GM19372 (cell line): ENCODE results near the gene SH3TC2.

ENCODE experiments used
- ATAC-seq: cut with Tn5 transposase; IDR thresholded peaks from one replicate; pipeline ENCODE4 v1.9.1; 2021; ENCODE audit warnings: mild to moderate bottlenecking, low read depth, moderate library complexity; ENCODE audit not compliant: unreplicated experiment

The SH3TC2 gene

DNA sequence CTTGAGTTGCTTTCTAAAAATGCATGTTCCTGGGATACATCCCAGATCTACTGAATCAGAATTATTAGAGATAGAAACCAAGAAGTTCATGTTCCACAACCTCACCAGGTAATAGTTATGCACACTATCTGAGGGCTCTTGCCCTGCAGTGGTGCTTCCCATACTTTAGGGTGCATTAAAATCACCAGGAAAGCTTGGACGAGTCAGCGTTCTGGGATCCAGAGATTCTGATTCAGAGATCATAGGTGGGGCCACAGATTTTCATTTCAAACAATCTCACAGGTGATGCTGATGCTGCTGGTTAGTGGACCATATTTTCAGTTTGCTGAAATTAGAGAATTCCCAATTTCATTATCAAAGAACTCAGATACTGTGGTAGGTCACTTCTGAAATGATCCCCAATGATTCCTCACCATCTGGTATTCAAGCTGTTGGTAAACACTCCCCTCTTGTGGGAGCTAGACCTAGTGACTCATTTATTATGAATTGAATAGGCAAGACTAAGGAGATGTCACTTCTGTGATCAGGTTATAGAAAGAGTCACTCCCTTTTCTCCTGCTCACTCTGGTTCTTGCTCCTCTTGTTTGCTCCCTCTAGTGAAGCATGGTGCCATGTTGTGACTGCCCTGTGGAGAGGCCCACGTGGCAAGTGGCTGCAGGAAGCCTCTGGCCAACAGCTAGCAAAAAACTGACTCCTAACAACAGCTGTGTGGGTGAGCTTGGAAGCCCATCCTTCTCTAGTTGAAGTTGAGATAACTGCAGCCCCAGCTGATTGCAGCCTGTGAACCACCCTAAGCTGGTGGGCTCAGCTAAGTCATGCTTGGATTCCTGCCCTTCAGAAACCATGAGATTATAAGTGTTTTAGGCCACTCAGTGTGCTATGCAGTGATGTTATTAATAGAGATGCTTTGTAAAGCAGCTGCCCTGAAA is 59.8 kb downstream of the SH3TC2 start:
- no peak for ATAC-seq

DNA sequence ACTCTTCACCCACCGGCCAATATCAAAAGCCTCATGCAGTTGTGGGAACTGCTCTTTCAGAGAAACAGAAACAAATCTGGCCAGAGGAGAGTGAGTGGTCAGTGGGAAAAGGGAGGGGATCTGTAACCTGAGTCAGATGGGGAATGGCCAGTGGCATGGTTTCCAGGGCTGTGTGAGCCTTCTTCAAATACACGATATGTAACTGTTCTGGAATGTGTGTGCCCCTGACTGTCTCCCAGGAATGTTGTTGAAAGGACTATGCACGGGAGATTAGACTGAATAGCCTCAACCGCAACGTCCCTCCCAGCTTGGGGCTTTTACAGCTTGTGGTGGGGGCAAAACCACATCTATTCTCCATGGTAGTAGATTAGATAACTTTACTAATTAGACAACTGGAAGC is 60.8 kb downstream of the SH3TC2 start:
- no peak for ATAC-seq

DNA sequence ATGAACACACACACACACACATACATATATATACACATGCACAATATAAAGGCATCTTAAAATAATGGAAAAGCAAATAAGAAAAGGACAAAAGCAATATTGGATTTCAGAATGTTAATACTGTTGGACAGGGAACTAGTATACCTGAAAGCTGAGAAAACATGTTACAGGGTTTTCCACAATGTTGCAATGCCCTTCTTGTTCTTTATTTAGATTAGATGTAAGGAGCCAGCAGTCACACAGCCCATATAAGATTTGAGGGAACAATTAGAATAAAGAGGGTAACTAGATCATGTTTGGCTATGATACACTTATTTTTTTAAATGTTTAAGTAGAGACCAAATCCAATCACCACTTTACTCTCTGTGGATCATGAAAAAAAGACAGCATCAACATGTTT is 61.7 kb downstream of the SH3TC2 start:
- no peak for ATAC-seq

DNA sequence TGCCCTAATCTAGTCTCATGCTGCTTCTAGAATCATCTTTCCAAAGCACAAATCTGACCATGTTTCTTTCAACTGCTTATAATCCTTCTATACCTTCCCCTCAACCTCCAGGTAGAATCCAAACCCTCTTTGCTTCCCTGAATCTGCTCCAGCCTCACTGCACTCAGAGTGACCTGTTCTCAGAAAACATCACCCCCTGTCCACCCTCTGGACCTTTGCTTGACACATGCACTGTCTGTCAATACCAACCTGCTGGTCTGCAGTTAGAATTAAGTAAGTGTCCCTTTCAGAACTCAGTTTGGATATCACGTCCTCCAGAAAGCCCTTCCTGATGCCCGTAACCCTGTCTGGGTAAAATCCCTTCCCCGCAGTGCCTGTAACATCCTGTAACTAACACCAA is 63.1 kb downstream of the SH3TC2 start:
- no peak for ATAC-seq

DNA sequence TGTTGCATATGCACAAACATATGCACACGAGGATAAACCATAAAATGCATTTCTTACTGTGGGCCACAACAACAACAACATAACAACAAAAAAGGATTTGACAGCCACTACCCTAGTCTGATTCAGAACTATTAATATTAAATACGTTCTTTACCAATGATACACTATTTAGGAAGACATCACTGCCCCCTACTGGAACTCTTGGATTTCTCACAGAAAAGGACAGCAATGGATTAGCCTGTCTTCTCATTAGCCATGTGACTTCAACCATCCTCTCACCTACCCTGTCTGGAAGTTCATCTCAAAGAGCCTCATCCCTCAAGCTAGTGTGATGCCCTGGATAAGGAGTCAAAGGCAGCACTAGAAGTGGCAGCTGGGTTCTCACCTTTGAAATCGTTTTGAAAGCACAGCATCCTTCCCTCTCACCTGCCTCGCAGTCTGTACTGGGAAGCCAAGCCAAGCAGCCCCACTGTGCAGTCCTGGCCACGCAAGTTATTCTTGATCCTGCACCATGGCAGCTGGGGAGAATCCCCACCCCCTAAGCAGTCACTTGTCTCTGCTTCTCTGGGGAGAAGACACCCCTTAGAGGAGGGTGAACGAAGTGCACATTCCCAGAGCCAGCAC is 64.6 kb downstream of the SH3TC2 start:
- no peak for ATAC-seq

DNA sequence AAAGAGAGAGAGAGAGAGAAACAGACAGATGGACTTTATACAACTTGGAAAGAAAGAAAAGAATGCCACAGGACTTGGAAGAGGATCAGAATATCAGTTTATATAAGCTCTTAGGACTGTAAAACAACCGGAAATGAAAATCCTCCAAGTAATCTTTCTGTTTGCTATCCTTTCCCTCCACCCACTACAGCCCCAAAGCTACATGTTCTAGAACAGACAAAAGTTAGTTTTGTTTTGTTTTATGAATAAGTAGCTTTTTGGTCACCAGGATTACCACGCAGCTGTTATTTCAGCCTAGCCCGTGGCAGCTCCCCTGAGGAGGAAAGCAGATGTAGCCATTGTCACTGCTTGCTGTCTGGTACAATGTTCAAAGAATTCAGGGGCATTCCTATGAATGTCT is 66.6 kb downstream of the SH3TC2 start:
- ATAC-seq: no peak

DNA sequence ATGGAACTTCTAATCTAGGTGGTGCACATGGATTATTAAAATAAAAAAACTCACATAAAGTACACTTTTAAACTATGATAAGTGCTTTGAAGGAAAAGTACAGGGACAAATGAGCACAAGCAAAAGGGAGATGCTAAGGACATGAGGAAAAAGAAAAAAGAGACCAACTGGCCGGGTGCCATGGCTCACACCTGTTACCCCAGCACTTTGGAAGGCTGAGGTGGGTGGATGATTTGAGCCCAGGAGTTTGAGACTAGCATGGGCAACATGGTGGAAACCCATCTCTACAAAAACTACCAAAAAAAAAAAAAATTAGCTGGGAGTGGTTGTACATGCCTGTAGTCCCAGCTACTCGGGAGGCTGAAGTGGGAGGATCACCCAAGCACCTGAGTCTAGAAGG is 67.1 kb downstream of the SH3TC2 start:
- no peak for ATAC-seq

DNA sequence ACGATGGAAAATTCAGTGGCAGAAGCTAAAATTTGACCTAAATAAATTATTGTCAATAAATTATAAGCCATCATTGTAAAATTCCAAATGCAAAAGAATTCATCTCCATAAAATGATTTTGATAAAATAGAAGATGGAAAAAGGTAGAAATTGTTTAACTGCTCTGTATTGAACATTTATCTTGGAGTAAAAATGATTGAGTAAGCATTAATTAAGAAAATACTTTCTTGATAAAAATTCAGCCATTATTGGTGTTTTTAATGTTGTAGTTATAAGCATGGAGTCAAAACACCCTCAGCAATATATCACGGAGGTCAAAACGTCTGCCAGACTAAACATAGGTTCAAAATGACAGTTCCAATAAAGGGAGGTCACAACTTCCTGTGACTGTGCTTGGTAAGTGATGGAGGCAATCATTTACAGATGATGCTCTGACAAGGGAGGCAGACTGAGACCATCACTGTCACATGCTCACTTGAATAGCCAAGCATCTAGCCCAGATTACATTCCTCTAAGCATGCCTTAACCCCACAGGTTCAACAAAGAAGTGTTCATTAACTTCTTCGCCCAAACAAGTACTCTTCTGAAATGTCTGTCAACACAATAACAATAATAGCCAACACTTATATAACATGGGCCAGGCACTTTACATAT is 69.5 kb downstream of the SH3TC2 start:
- ATAC-seq: no peak

DNA sequence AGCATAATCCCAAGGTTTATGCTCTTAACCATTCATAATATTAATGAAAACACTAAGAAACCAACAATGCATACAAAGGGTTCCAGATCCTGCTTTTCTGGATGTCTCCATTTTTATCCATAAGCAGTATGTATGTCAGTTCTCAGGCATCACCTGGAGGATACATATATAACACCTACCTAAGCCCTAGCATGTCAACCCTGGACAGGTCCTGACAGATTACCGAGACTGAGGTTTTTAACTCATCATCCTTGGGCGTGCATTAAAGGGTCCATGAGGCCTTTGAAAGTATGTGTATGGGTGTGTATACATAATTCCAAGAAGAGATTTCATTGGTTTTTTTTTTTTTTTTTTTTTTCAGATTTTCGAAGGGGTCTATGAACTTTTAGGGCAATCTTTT is 70.6 kb downstream of the SH3TC2 start:
- ATAC-seq: no peak

DNA sequence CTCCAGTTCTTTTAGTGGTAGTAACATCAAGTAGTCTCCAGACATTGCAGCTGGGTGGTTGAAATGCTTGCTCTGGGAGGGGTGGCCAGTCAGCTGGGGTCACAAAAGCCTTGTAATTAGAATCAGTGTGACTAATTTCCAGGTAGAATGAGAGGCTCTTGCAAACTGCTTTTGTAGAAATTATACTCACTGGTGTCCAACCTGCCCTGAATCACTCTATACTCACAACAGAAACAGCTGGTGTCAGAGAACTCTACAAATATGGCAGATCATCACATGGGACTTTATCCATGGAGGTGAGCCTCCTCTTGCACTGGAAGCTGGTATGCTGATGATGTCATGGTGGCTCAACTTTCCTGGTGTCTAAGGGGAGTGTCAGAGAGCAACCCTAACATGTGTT is 71.3 kb downstream of the SH3TC2 start:
- ATAC-seq: no peak

DNA sequence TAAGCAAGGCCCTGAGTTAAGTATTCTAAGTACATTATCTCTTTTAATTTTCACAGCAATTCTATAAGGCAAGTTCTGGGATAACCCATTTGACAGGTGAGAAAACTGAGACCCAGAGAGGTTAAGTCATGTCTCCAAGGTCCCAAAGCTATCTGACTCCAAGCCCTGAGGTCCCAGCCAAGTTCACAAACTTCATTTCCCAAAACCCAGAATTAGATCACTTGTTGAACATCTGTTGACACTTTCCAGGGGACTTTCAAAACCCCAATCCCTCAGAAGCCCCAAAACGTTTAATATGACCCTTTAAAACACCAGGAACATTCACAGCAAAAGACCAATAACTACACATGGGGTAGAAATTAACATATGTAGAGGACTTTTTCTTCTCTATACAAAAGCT is 72.0 kb downstream of the SH3TC2 start:
- no peak for ATAC-seq

DNA sequence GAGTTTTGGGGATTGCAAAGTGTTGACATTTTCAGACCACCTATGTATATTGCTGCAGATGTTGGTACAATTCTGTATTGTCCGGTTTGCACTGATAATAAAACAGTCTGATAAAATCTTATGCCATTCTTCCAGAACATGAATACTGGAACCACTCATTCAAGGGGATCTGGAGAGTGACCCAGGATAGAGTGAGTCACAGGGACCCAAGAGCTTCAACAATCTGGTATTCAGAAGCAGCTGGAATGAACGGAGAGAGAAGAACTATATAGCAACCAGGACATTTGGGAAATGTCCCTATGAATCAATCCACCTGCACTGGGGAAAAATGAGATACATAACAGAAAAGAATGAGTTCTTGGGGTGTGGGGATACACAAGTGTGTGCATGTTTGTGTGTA is 73.3 kb downstream of the SH3TC2 start:
- no peak for ATAC-seq

DNA sequence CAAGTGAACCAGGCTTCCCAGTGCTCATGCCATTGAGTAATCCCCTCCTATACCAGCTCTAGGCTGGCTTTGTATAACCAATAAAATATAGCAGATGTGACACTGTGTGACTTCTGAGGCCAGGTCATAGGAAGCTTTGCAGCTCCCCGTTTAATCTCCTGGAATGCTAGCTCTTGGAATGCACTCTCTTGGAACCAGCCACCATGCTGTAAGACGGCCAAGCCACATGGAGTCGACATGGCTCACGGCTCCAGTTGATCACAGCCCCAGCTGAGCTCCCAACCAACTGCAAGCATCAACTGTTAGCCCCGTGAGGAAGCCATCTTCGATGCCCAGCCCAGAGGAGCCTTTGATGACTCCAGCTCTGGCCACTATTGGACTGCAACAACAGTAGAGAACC is 74.5 kb downstream of the SH3TC2 start:
- no peak for ATAC-seq

DNA sequence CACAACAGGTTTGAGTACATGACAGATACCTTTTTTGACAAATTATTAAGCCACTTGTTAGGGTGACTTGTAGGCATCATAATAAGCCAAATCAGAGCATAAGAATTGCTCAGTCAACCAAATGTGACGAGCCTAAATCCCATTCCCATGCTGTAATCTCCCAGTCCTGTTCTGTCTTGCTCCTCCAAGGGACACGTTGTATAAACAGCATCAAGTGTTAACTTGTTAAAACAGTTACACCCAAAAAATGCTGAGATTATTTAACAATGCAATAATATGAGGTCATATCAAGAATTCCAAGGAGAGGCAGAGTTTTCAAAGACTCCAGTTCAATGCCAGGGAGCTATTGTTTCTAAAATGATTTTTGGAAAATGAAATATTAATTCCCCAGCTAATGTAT is 76.2 kb downstream of the SH3TC2 start:
- no peak for ATAC-seq

DNA sequence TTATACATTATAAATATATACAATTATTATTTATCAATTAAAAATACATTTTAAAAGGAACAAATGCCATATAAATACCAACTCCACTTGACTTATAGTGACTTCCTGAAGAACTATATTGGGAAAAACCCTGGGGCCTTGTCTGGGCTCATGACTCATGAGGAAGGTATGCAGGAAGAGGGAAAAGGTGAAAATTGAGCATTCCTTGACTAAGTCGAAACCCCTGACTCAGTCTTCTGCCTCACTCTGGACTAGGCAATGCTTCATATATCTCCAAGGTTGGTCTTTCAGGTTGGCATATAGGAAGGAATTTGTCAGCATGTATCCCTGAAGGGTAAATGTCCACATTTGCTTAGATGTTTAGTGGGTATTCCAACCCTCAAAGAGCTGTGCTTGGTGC is 78.5 kb downstream of the SH3TC2 start:
- no peak for ATAC-seq

DNA sequence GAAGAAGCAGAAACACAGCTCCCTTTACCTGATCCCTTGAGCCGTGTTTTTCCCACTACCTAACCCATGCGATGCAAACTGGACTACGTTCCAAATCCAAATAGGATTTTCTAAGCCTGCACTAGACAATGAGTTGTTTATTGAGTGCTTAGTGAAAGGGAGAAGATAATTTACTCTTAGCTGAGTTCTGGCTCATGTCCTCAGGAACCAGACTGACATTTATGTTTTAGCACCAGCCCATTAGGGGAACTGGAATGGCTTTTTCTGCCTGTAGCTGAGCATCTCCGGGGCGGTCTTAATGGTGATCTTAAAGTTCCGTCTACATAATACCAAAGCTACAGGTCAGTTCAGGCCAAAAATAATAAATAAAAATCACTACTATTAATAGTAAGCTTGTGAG is 81.5 kb downstream of the SH3TC2 start:
- no peak for ATAC-seq

DNA sequence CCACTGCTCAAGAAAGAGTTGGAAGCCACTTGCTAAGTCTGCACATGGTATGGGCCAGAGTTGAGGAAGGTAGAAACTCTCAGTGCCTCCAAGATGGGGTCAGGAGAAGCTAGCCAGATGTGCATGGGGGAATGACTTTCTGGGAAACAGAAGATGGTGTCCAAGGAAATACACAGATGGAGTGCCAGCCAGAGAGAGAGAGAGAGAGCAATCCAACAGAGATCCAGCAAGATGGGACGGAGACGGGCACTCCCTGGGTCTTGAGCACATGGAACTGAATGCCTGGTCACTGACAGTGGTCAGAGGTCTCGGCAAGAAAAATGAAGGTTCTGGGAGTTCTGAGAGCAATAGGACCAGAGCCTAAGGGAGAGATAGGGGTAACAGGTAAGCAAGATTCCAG is 82.1 kb downstream of the SH3TC2 start:
- ATAC-seq: no peak

DNA sequence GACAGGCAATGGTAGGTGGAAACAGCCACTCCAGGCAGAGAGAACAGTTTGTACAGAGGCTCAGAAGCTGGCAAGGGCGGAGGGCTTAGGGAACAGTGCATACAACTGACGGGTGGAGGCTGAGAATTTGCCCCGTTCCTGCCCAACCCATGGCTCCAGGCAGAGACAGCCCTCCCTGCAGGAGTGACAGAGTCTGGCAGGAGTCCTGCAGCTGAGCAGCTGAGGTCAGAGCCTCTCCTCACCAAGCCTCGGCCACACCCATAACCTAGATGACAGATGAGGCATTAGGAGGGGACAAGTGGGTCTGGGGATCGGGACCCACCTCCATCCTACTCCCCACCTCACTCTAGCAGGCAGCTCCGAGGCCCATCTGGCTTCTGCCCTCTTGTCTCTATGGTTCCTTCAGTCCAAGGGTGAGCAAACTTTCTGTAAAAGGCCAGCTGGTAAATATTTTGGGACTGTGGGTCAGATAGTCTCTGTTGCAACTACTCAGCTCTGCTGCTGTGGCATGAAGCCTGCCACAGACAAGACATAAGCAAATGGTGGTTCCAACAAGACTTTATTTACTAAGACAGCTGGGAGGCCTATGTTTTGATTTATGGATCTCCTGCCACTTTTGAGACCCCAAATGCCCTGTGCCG is 83.7 kb downstream of the SH3TC2 start:
- ATAC-seq: no peak

DNA sequence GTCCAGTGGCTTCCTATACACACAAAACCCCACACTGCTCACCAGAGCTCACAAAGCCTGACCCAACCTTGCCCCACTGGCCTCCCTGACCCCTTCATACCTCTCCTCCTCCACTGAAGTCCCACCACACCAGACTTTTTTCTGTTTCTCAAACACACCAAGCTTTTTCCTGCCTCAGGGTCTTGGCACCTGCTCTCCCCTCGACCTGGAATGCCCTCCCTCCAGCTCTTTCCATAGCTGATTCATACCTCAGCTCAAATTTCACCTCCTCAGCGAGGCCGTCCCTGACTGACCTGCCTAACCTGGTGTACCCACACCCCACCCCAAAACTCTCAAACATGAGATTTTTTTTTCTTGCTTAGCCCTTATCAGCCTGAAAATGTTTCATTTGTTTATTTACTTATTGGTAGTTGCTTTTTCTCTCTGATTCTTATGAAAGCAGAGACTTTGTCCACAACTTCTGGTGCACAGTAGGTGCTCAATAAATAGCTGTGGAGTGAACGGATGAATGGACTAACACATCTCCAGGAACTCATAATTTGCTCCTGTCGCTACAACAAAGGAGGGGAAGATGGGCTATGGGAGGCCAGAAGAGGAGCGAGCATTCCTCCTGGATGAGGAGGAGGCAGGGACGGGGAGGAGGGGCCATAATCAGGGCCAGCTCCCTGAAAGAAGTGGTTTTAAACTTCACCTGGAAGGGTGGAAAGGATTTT is 84.3 kb downstream of the SH3TC2 start:
- no peak for ATAC-seq

DNA sequence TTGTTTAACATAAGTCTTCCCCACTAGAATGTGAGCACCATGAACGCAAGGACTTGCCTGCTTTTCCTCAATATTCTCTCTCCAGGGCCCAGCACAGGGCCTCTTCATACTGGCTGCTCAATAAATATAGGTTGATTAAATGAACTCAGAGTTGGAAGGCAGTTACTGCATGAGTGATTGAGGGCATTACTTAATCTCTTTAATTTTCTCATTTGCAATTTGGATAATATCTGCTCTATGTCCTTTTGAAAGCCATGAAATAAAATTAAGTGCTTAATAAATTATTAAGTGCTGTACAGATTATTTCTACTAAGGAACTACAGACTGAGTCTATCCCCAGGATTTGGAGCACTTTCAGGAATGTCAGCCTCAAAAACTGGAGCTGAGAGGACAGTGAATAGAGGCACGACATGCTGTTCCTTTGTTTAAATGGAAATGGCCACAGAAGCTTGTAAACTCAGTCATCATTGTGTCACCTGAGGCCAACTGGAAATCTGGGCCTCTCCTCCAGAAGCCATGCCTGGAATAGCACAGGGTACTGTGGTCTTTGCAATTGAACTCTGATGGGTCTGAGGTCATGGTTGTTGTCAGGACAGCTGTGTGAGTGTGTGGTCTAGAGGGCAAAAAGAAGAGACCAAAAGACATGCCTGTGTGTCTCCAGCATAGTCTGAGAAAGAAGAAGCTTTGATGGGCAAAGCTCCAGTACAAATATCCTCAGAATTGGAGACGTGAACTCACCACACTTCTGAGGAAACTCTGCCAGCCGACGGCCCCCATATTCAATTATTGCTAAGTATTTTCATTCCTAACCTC is 86.1 kb downstream of the SH3TC2 start:
- no peak for ATAC-seq
